HepG2 (cell line): Measurements from ENCODE around the gene ZC3H7B. TPM values are rescaled to one million over a fixed set of nuclear protein-coding genes. Genes with fewer than 3 reads are reported as not detected.

ENCODE experiments used
- ATAC-seq: fragments of 200-7000 bp; cut with Tn5 transposase; 3 replicates; pipeline ENCODE4 v1.9.1; 2020; ENCODE audit warnings: mild to moderate bottlenecking, moderate library complexity
- BruUV-seq: library from RNA; stranded (reverse); fragments of 400-500 nt; replicated peaks from 2 replicates; lab custom pipeline; 2021; lab: Mats Ljungman, UMichigan
- CTCF ChIA-PET: fragments of 300-600 bp; formaldehyde crosslinking; extraction: SDS; loops from one replicate; lab custom pipeline; 2021; ENCODE audit warnings: low total read pairs, inconsistent platforms, low intra/inter-chr PET ratio; lab: Yijun Ruan, JAX
- POLR2A ChIA-PET: fragments of 350-600 bp; sonication (Branson Sonifier 250); formaldehyde crosslinking; loops from one replicate; lab custom pipeline; 2020; ENCODE audit warnings: antibody characterized with exemption, inconsistent platforms; lab: Yijun Ruan, JAX
- DNase-seq: peaks from one replicate; pipeline ENCODE4 v3.0.0-alpha.2; 2015; ENCODE audit warnings: low spot score
- FAIRE-seq: peaks from 3 replicates; lab custom pipeline; 2011; peaks lifted over from hg19 to GRCh38; lab: Jason Lieb, UNC
- H2AFZ ChIP-seq: one replicate; pipeline ENCODE4 v1.6.1; 2011; ENCODE audit warnings: low read length, inconsistent platforms
- H3K27ac ChIP-seq: fragments of 300-600 bp; 3 replicates; pipeline ENCODE4 v1.8.0; 2011; ENCODE audit warnings: mixed run types, mild to moderate bottlenecking, mixed read lengths, low read length, inconsistent platforms; ENCODE audit not compliant: insufficient read depth; ENCODE audit errors: extremely low read length
- H3K27me3 ChIP-seq, 2 experiments: fragments of 200-600 bp in 1 of 2; 2 replicates in 1 of 2; 3 replicates in 1 of 2; pipeline versions ENCODE4 v1.6.0 to v1.8.0; 2011; ENCODE audit warnings: low read length in 2 of 2, mild to moderate bottlenecking in 2 of 2, moderate library complexity in 2 of 2, inconsistent platforms in 1 of 2; ENCODE audit not compliant: insufficient read depth in 2 of 2, control insufficient read depth in 1 of 2
- H3K36me3 ChIP-seq, 2 experiments: fragments of 200-600 bp in 1 of 2; replicated peaks in 1 of 2; 2 replicates in 1 of 2; 3 replicates in 1 of 2; pipeline versions ENCODE4 v1.5.1 to v1.8.0; 2011; ENCODE audit warnings: low read length in 2 of 2, inconsistent platforms in 1 of 2; ENCODE audit not compliant: insufficient read depth in 2 of 2, control insufficient read depth in 1 of 2
- H3K4me1 ChIP-seq: 2 replicates; pipeline ENCODE4 v1.5.1; 2012; ENCODE audit warnings: low read length, inconsistent platforms; ENCODE audit not compliant: insufficient read depth
- H3K4me2 ChIP-seq: 2 replicates; pipeline ENCODE4 v1.6.0; 2011; ENCODE audit warnings: low read depth, low read length, inconsistent platforms
- H3K4me3 ChIP-seq, 3 experiments: fragments of 200-600 bp in 1 of 3; sonication (generic), shearing (Covaris generic) in 1 of 3; replicated peaks in 1 of 3; 2 replicates each; pipeline ENCODE4 v1.5.1; 2011 to 2016; ENCODE audit warnings: low read length in 3 of 3, inconsistent platforms in 2 of 3, low read depth in 2 of 3, mild to moderate bottlenecking in 2 of 3, control low read depth in 1 of 3, mixed read lengths in 1 of 3; ENCODE audit not compliant: insufficient read depth in 1 of 3
- H3K79me2 ChIP-seq: one replicate; pipeline ENCODE4 v1.6.1; 2011; ENCODE audit warnings: low read length, inconsistent platforms; ENCODE audit not compliant: insufficient read depth
- H3K9ac ChIP-seq: 2 replicates; pipeline ENCODE4 v1.6.0; 2011; ENCODE audit warnings: mild to moderate bottlenecking, low read depth, low read length, inconsistent platforms; ENCODE audit not compliant: insufficient read depth
- H3K9me3 ChIP-seq: 2 replicates; pipeline ENCODE4 v1.5.1; 2012; ENCODE audit warnings: mild to moderate bottlenecking, low read length
- H4K20me1 ChIP-seq: 2 replicates; pipeline ENCODE4 v1.6.0; 2011; ENCODE audit warnings: inconsistent platforms, mild to moderate bottlenecking, low read length, moderate library complexity; ENCODE audit not compliant: insufficient read depth
- AGO2 ChIP-seq: fragments of 200-400 bp; formaldehyde crosslinking; optimal IDR thresholded peaks from 2 replicates; pipeline ENCODE3; 2017; ENCODE audit warnings: mild to moderate bottlenecking, low read depth, low read length, moderate library complexity
- FLYWCH1 ChIP-seq: sonication (generic); formaldehyde crosslinking; IDR thresholded peaks from 2 replicates; pipeline ENCODE4 v1.8.1; 2023; ENCODE audit warnings: mild to moderate bottlenecking, missing genetic modification reagents
- HMGXB4 ChIP-seq, 2 experiments: sonication (generic) in 1 of 2; formaldehyde crosslinking in 1 of 2; IDR thresholded peaks; 2 replicates each; pipeline versions ENCODE4 v1.4.0 to v1.6.1; 2018 to 2020; ENCODE audit warnings: missing genetic modification reagents in 2 of 2, borderline replicate concordance in 1 of 2, low read depth in 1 of 2, mild to moderate bottlenecking in 1 of 2, missing biosample characterization in 1 of 2
- MYPOP ChIP-seq: sonication (generic); formaldehyde crosslinking; IDR thresholded peaks from 2 replicates; pipeline ENCODE4 v1.8.1; 2023; ENCODE audit warnings: mild to moderate bottlenecking, moderate library complexity, missing genetic modification reagents
- ZMYM2 ChIP-seq: sonication (generic); formaldehyde crosslinking; IDR thresholded peaks from 2 replicates; pipeline ENCODE4 v1.8.0; 2022; ENCODE audit warnings: mild to moderate bottlenecking, missing genetic modification reagents
- ZNF18 ChIP-seq: sonication (generic); formaldehyde crosslinking; IDR thresholded peaks from 2 replicates; pipeline ENCODE4 v1.8.0; 2022; ENCODE audit warnings: mild to moderate bottlenecking, missing genetic modification reagents; ENCODE audit not compliant: insufficient replicate concordance
- WGBS: methylation state at CpG from one replicate; pipeline ENCODE4 v1.1.6; 2017; ENCODE audit warnings: low lambda C conversion rate; 5-methylcytosine and 5-hydroxymethylcytosine counted together
- in situ Hi-C: cut with HindIII; loops from 2 replicates; pipeline ENCODE4 v1.10.0; 2017; ENCODE audit warnings: low pct_unique_long_range_greater_than_20kb; ENCODE audit not compliant: extremely low pct_ligation_motif_present
- intact Hi-C: fragments of 100-400 bp; cut with micrococcal nuclease; formaldehyde crosslinking; loops from one replicate; pipeline ENCODE4 v1.10.0; 2022; ENCODE audit not compliant: unreplicated experiment
- polyA plus RNA-seq, 8 experiments: library from polyadenylated mRNA; depleted of rRNA in 3 of 8; stranded (reverse) in 7 of 8; unstranded in 1 of 8; fragments of >200 nt; fragmentation: Illumina TruSeq in 4 of 8; extraction: Trizol in 4 of 8; gene quantifications; 2 replicates each; pipeline versions ENCODE4 v1.2.1 to v1.2.3, GENCODE V29; 2011 to 2016; ENCODE audit warnings: low read depth in 4 of 8, missing spikeins in 1 of 8, mixed read lengths in 1 of 8; ENCODE audit not compliant: insufficient read depth in 1 of 8
- total RNA-seq, 5 experiments: library from RNA; depleted of rRNA; stranded (reverse); fragments of >200 nt; fragmentation: Illumina TruSeq; extraction: Trizol; gene quantifications; 2 replicates each; pipeline ENCODE4 v1.2.3, GENCODE V29; 2016; ENCODE audit warnings: low read depth in 1 of 5
- TF ChIP-seq, protein P1 (sequence below): fragments of 450-650 bp; IDR thresholded peaks from 2 replicates; pipeline ENCODE4 v1.6.1; 2017
- TF ChIP-seq, protein P2 (sequence below): sonication (generic); formaldehyde crosslinking; IDR thresholded peaks from 2 replicates; pipeline ENCODE4 v1.5.0; 2020; ENCODE audit warnings: missing genetic modification reagents, mild to moderate bottlenecking, borderline replicate concordance

The ZC3H7B gene
- total and polyA plus RNA-seq, 2 of the 13 experiments (the other 11 are each of a cell fraction or from before 2014, with no cell fraction given): 26.4 to 37.2 TPM

- TF ChIP-seq, protein P1, sequence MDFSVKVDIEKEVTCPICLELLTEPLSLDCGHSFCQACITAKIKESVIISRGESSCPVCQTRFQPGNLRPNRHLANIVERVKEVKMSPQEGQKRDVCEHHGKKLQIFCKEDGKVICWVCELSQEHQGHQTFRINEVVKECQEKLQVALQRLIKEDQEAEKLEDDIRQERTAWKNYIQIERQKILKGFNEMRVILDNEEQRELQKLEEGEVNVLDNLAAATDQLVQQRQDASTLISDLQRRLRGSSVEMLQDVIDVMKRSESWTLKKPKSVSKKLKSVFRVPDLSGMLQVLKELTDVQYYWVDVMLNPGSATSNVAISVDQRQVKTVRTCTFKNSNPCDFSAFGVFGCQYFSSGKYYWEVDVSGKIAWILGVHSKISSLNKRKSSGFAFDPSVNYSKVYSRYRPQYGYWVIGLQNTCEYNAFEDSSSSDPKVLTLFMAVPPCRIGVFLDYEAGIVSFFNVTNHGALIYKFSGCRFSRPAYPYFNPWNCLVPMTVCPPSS: no peak
- peak; percentile 48 for TF ChIP-seq AGO2
- TF ChIP-seq, all 625 proteins: peak for 1
- CTCF ChIA-PET: no interaction called here
- H3K36me3 ChIP-seq: peaks cover 33 to 73% of the 10 kb centered on the region in 2 experiments
- ATAC-seq (no peak; the same call in 1 of the 3 replicates), FAIRE-seq (no peak), DNase-seq (no peak)
- POLR2A ChIA-PET: no interaction called here
- H3K9ac ChIP-seq: no peak overlapping the region
- in situ Hi-C loops (no loop called here), intact Hi-C loops (no loop called here)
- no peaks in the 10 kb centered on the region for H3K9me3 ChIP-seq
- H3K4me1 ChIP-seq: no peaks in the 10 kb centered on the region
- H2AFZ ChIP-seq: no peak overlapping the region
- H3K27ac ChIP-seq: no peak overlapping the region
- no peaks in the 10 kb centered on the region for H3K79me2 ChIP-seq
- no TSS peak for BruUV-seq
- H3K4me3 ChIP-seq: no peak overlapping the region
- H3K27me3 ChIP-seq: no peaks in the 10 kb centered on the region
- H3K4me2 ChIP-seq: no peak overlapping the region
- no peaks in the 10 kb centered on the region for H4K20me1 ChIP-seq
- 93% methylated on average over 5 of the region's 9 CpGs for WGBS
Measured at GRCh38 chr22:41271787-41272186, 29.5 kb upstream of the ZC3H7B start.

DNA sequence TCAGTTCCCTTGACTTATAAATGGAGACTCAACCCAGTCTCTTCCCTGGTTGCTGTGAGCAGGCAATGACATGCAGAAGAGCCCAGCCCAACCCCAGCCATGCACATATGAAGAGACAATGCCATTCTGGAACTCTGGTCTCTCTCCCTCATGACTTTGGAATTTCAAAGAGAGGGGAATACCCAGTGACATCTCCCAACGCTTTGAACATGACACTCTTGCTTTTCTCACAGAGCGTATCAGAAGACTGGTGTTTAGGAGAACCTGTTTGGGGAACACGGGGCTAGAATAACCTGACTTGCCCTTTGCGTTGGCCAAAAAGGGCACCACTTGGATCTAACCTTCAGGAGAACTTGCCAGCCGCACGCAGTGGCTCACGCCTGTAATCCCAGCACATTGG, 28.2 kb upstream of the ZC3H7B start:
- H4K20me1 ChIP-seq: no peaks in the 10 kb centered on the region
- intact Hi-C loops: no loop called here
- no peaks in the 10 kb centered on the region for H3K79me2 ChIP-seq
- in situ Hi-C loops: no loop called here
- CTCF ChIA-PET: no interaction called here
- no peaks in the 10 kb centered on the region for H3K4me1 ChIP-seq
- no peak overlapping the region for H3K4me3 ChIP-seq
- ATAC-seq (no peak), FAIRE-seq (no peak), DNase-seq (no peak)
- H3K36me3 ChIP-seq: peaks cover 27 to 69% of the 10 kb centered on the region in 2 experiments
- H3K27ac ChIP-seq: no peak overlapping the region
- no peak overlapping the region for H2AFZ ChIP-seq
- no peak overlapping the region for H3K9ac ChIP-seq
- no TSS peak for BruUV-seq
- POLR2A ChIA-PET: no interaction called here
- H3K27me3 ChIP-seq: no peaks in the 10 kb centered on the region
- no peaks in the 10 kb centered on the region for H3K9me3 ChIP-seq
- WGBS: 97% methylated on average over 7 of the region's 7 CpGs
- no peak overlapping the region for H3K4me2 ChIP-seq
- TF ChIP-seq ZMYM2 (CRISPR knock-in tag) (no peak), MYPOP (no peak), ZNF18 (no peak), FLYWCH1 (CRISPR knock-in tag) (no peak), HMGXB4 (CRISPR knock-in tag; IDR thresholded peaks at IDR 0.05; ENCODE audit: borderline replicate concordance in 1 of 2, low read depth in 1 of 2) (no peak)
- TF ChIP-seq, protein P2, sequence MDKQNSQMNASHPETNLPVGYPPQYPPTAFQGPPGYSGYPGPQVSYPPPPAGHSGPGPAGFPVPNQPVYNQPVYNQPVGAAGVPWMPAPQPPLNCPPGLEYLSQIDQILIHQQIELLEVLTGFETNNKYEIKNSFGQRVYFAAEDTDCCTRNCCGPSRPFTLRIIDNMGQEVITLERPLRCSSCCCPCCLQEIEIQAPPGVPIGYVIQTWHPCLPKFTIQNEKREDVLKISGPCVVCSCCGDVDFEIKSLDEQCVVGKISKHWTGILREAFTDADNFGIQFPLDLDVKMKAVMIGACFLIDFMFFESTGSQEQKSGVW (CRISPR knock-in tag): no peak
